ENCODE data around the gene ADA. TPM values are rescaled to one million over a fixed set of nuclear protein-coding genes. Genes with fewer than 3 reads are reported as not detected.

The ADA gene
- 16.1 TPM in 2 replicates for total RNA-seq

GRCh38 chr20:44651684-44652423 lies at the start of gene ADA:
Gene ADA, minus strand, starts transcription at chr20:44651699. Its CDS starts 92 bp downstream, at chr20:44651607.

GRCh38 chr20:44582311-44583025 lies 69.0 kb downstream of the ADA start, which contains the start of gene PKIG:
Gene PKIG, plus strand, starts transcription at chr20:44582579. Its CDS starts 31,978 bp downstream, at chr20:44614557.

Other genes starting within 250 kb of the ADA start
- 4.5 and 4.8 TPM in 2 replicates for gene TTPAL, start 175.8 kb downstream of the ADA start, total RNA-seq
- gene SERINC3, start 129.6 kb downstream of the ADA start, total RNA-seq = 64.0 and 65.3 TPM in 2 replicates
- 174 and 179 TPM in 2 replicates for gene PKIG, start 69.1 kb downstream of the ADA start, total RNA-seq
- not detected in 2 replicates for gene CCN5, start 63.7 kb upstream of the ADA start, total RNA-seq
- gene KCNK15, start 94.2 kb upstream of the ADA start, total RNA-seq = not detected in 2 replicates
- not detected in 2 replicates for gene RIMS4, start 158.8 kb upstream of the ADA start, total RNA-seq
- 145 and 156 TPM in 2 replicates for gene YWHAB, start 234.0 kb upstream of the ADA start, total RNA-seq